ENCODE measurements around the gene PLXNA1. TPM values are rescaled to one million over a fixed set of nuclear protein-coding genes. Genes with fewer than 3 reads are reported as not detected.

PLXNA1 gene
- 15.8 and 16.1 TPM in 2 replicates for total RNA-seq

GRCh38 chr3:126982471-126983175 lies at the start of gene PLXNA1:
TSS of gene PLXNA1 (plus strand) at chr3:126983115. CDS start at chr3:126988594, 5,479 bp downstream.
- intact Hi-C loops (cut with micrococcal nuclease): loop anchor here (1.0 to 5.0 kb wide), 14 partner anchors 71 to 1140 kb away; partner anchors contain the start of genes ABTB1, CHCHD6, MCM2 and RUVBL1

GRCh38 chr3:126934031-126934531 lies 48.8 kb upstream of the PLXNA1 start:
- intact Hi-C loops (cut with micrococcal nuclease): no loop called here

- intact Hi-C loops (cut with micrococcal nuclease): no loop called here
These were observed 47.9 kb upstream of the PLXNA1 start for GRCh38 chr3:126934991-126935390.

- intact Hi-C loops (cut with micrococcal nuclease): no loop called here
These were observed 47.0 kb upstream of the PLXNA1 start for GRCh38 chr3:126935756-126936509.

GRCh38 chr3:126936853-126937425 lies 46.0 kb upstream of the PLXNA1 start:
- intact Hi-C loops (cut with micrococcal nuclease): no loop called here

- intact Hi-C loops (cut with micrococcal nuclease): no loop called here
These were observed 45.4 kb upstream of the PLXNA1 start for GRCh38 chr3:126937533-126937932.

- intact Hi-C loops (cut with micrococcal nuclease): no loop called here
These were observed 44.9 kb upstream of the PLXNA1 start for GRCh38 chr3:126937973-126938372.

GRCh38 chr3:126938520-126939337 lies 44.2 kb upstream of the PLXNA1 start:
- intact Hi-C loops (cut with micrococcal nuclease): no loop called here

GRCh38 chr3:126939338-126939718 lies 43.6 kb upstream of the PLXNA1 start:
- intact Hi-C loops (cut with micrococcal nuclease): no loop called here

GRCh38 chr3:126939733-126940132 lies 43.2 kb upstream of the PLXNA1 start:
- intact Hi-C loops (cut with micrococcal nuclease): no loop called here

- intact Hi-C loops (cut with micrococcal nuclease): no loop called here
These were observed 41.1 kb upstream of the PLXNA1 start for GRCh38 chr3:126941721-126942270.

GRCh38 chr3:126944089-126944965 lies 38.6 kb upstream of the PLXNA1 start:
- intact Hi-C loops (cut with micrococcal nuclease): no loop called here

- intact Hi-C loops (cut with micrococcal nuclease): no loop called here
These were observed 37.7 kb upstream of the PLXNA1 start for GRCh38 chr3:126945171-126945721.

GRCh38 chr3:126945891-126946290 lies 37.0 kb upstream of the PLXNA1 start:
- intact Hi-C loops (cut with micrococcal nuclease): no loop called here

GRCh38 chr3:126946405-126946804 lies 36.5 kb upstream of the PLXNA1 start:
- intact Hi-C loops (cut with micrococcal nuclease): no loop called here

- intact Hi-C loops (cut with micrococcal nuclease): no loop called here
These were observed 35.5 kb upstream of the PLXNA1 start for GRCh38 chr3:126947429-126947828.

GRCh38 chr3:126948980-126949535 lies 33.9 kb upstream of the PLXNA1 start:
- intact Hi-C loops (cut with micrococcal nuclease): no loop called here

- intact Hi-C loops (cut with micrococcal nuclease): no loop called here
These were observed 31.4 kb upstream of the PLXNA1 start for GRCh38 chr3:126951561-126951960.

GRCh38 chr3:126952261-126952982 lies 30.5 kb upstream of the PLXNA1 start:
- intact Hi-C loops (cut with micrococcal nuclease): no loop called here

All from T-helper 1 cell treated with Interleukin-12 subunit alpha and Interleukin-12 subunit beta and Interleukin-4 antibody, amounts not matched to agents 30 ng/mL and 1 ng/mL, for 36 hours (primary cell).